Heart right ventricle (tissue), 16 donors: ENCODE results near the gene ARL10. TPM values are rescaled to one million over a fixed set of nuclear protein-coding genes. Genes with fewer than 3 reads are reported as not detected.

Experiments
- ATAC-seq, 8 donors: fragments of 200-7000 bp; cut with Tn5 transposase; one replicate each; pipeline ENCODE4 v1.9.1; 2020; ENCODE audit warnings: mild to moderate bottlenecking in 8 of 8, moderate library complexity in 8 of 8, moderate number of reproducible peaks in 1 of 8
- DNase-seq, 2 donors: peaks; one replicate each; pipeline ENCODE4 v3.0.0-alpha.2; 2020
- H3K27ac ChIP-seq, 10 donors: fragments of 200-600 bp; sonication (generic) in 2 of 10; one replicate each; pipeline versions ENCODE4 v1.5.0 to v1.8.0; 2020 to 2022; ENCODE audit warnings: mild to moderate bottlenecking in 3 of 10
- H3K27me3 ChIP-seq, 7 donors: fragments of 200-600 bp; one replicate each; pipeline ENCODE4 v1.8.0; 2021 to 2022; ENCODE audit warnings: mild to moderate bottlenecking in 2 of 7
- H3K36me3 ChIP-seq, 9 donors: fragments of 200-600 bp; sonication (generic) in 1 of 9; one replicate each; pipeline versions ENCODE4 v1.5.0 to v1.8.0; 2020 to 2022; ENCODE audit warnings: mild to moderate bottlenecking in 2 of 9
- H3K4me1 ChIP-seq, 9 donors: fragments of 200-600 bp; sonication (generic) in 1 of 9; one replicate each; pipeline versions ENCODE4 v1.5.0 to v1.8.0; 2020 to 2022; ENCODE audit warnings: mild to moderate bottlenecking in 4 of 9
- H3K4me3 ChIP-seq, 10 donors: fragments of 200-600 bp; sonication (generic) in 2 of 10; one replicate each; pipeline versions ENCODE4 v1.5.0 to v1.8.0; 2020 to 2022; ENCODE audit warnings: mild to moderate bottlenecking in 7 of 10, moderate library complexity in 2 of 10
- H3K9me3 ChIP-seq, 11 donors: fragments of 200-600 bp in 10 of 11; sonication (generic) in 2 of 11; one replicate each; pipeline versions ENCODE4 v1.5.0 to v1.8.0; 2013 to 2022; ENCODE audit warnings: mild to moderate bottlenecking in 2 of 11, control low read depth in 1 of 11, moderate library complexity in 1 of 11
- WGBS, 2 donors: extraction: QIAGEN DNeasy Blood & Tissue Kit; methylation state at CpG; one replicate each; pipeline ENCODE4 v1.1.7; 2013; ENCODE audit warnings: inconsistent platforms in 1 of 2; 5-methylcytosine and 5-hydroxymethylcytosine counted together
- intact Hi-C, 10 donors: fragments of 100-400 bp; cut with DNase I; formaldehyde crosslinking; loops; one replicate each; pipeline versions ENCODE4 v1.11.1 to v1.14.2; 2022
- polyA plus RNA-seq, 2 donors: library from polyadenylated mRNA; stranded (reverse); fragments of 200-250 nt; gene quantifications; one replicate each; pipeline ENCODE4 v1.2.3, GENCODE V29; 2013
- total RNA-seq, 10 donors: library from RNA; stranded (reverse); fragmentation: NEBNext Ultra II Directional in 3 of 10; extraction: Animal tissue kit (Norgen Biotek cat#: 25700) in 3 of 10; gene quantifications; one replicate each; pipeline versions ENCODE4 v1.2.1 to v1.2.4, GENCODE V29; 2021 to 2023
- TF ChIP-seq, protein P1 (sequence below), 9 donors: fragments of 200-600 bp; sonication (generic) in 2 of 9; IDR thresholded peaks; one replicate each; pipeline versions ENCODE4 v1.5.0 to v1.8.0; 2021 to 2022; ENCODE audit warnings: antibody characterized with exemption in 9 of 9, mild to moderate bottlenecking in 5 of 9, moderate library complexity in 1 of 9
- donor health status: Arrhythmogenic right ventricular cardiomyopathy.
- donor health status: ischemic (EF 13 %, LVEDD 7.1; RV severe dilation, severe dysfunction).
- donor health status: healthy with polysubstance abuse.
- donor health status: DM: no; HTN: yes; CAD: no.
- donor health status: DM: no; HTN: no; CAD: no.
- donor health status: ischemic (EF 25% LVEDD 6.9; RV normal size, moderate dysfunction).
- donor health status: ischemic (EF 25% LVEDD 5.7; RV mildly dilated, moderate dysfunction).
- donor health status: healthy.
- donor health status: DM: yes; HTN: yes; CAD: no.
- donor health status: Ischemic cardiomyopathy.
- donor health status: ischemic (EF 35%, LVEDD 5.7; RV mildly dilated, moderate dysfunction).
- donor health status: nonischemic (EF 11% LVEDD 7.7; RV severe dilation, severe dysfunction).
- donor health status: DM: yes; HTN: yes; CAD: no.
- donor health status: PGD.
- donor health status: ischemic (EF 29% LVEDD 5.4; RV normal size, mild dysfunction).
- donor health status: nonischemic (EF 23%, LVEDD 6.1; RV moderate dilation, normal function).

The ARL10 gene
- total and polyA plus RNA-seq, 12 donors, result 1.5 to 12.3 (median 6.7) TPM

DNA sequence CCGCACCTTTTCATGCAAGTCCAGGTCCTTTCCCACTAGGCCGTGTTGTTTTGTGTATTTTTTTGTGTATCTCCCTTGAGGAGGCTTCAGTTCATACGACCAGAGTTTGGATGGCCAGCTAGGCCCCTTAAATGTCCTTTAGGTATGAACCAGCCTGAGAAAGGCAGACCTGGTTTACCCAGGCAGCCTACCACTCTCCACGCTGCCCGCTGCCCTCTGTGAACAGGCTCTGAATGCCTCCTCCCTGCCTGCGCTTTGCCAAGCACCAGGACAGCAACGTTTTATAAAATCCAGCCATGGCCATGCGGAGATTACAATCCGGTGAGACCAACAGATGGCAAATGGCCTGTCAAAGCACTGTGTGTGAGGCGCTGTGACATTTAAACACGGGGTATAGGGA lies 51.7 kb downstream of the ARL10 start:
- TF ChIP-seq, protein P1, sequence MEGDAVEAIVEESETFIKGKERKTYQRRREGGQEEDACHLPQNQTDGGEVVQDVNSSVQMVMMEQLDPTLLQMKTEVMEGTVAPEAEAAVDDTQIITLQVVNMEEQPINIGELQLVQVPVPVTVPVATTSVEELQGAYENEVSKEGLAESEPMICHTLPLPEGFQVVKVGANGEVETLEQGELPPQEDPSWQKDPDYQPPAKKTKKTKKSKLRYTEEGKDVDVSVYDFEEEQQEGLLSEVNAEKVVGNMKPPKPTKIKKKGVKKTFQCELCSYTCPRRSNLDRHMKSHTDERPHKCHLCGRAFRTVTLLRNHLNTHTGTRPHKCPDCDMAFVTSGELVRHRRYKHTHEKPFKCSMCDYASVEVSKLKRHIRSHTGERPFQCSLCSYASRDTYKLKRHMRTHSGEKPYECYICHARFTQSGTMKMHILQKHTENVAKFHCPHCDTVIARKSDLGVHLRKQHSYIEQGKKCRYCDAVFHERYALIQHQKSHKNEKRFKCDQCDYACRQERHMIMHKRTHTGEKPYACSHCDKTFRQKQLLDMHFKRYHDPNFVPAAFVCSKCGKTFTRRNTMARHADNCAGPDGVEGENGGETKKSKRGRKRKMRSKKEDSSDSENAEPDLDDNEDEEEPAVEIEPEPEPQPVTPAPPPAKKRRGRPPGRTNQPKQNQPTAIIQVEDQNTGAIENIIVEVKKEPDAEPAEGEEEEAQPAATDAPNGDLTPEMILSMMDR (IDR thresholded peaks at IDR 0.05), result no peak
- Histone ChIP-seq H3K4me1 (peaks cover 28 to 48% (median 44%) of the 10 kb centered on the region in 9 donors), H3K9me3 (no peaks in the 10 kb centered on the region), H3K36me3 (peaks cover 0 to 4% (median 0%) of the 10 kb centered on the region in 9 donors), H3K4me3 (peak overlapping the region in 9 of 10 donors; percentile 80 to 100 (median 99)), H3K27ac (peak overlapping the region in 9 of 10 donors; percentile 75 to 99 (median 95)), H3K27me3 (no peaks in the 10 kb centered on the region)
- ATAC-seq (no peak), DNase-seq (no peak)
- WGBS, 2 donors, result 81 to 82% methylated on average over 11 of the region's 11 CpGs
- intact Hi-C loops, result loop anchor here in 8 of 10 donors (1.0 to 10.0 kb wide), 10 partner anchors 28 to 528 kb away; partner anchors contain the start of genes RNF44 (in 5 of the 8), FAF2 (in 3 of the 8), CDHR2 (in 1 of the 8) and HIGD2A (in 1 of the 8)

DNA sequence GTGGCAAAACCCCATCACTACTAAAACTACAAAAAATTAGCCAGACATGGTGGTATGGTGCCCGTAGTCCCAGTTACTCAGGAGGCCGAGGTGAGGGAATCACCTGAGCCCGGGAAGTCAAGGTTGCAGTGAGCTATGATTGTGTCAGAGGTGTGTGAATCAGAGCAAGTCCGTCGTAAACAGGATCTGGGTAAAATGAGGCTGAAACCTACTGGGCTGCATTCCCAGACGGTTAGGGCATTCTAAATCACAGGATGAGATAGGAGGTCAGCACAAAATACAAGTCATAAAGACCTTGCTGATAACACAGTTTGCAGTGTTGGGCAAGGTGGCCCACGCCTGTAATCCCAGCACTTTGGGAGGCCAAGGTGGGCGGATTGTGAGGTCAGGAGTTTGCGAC lies 53.0 kb downstream of the ARL10 start:
- ATAC-seq (no peak), DNase-seq (no peak)
- H3K36me3 ChIP-seq, result no peaks in the 10 kb centered on the region
- no peak overlapping the region for H3K27ac ChIP-seq
- WGBS, 2 donors, result 83% methylated on average over 9 of the region's 9 CpGs
- no peaks in the 10 kb centered on the region for H3K9me3 ChIP-seq
- H3K4me1 ChIP-seq, result peaks cover 21 to 35% (median 33%) of the 10 kb centered on the region in 9 donors
- intact Hi-C loops, result loop anchor here in 7 of 10 donors (5.0 to 10.0 kb wide), 6 partner anchors 56 to 527 kb away; partner anchors contain the start of genes RNF44 (in 5 of the 7), CDHR2 (in 1 of the 7) and KIAA1191 (in 1 of the 7)
- no peak overlapping the region for H3K4me3 ChIP-seq
- TF ChIP-seq, protein P1 (IDR thresholded peaks at IDR 0.05), result no peak
- H3K27me3 ChIP-seq, result peaks cover 0 to 3% (median 0%) of the 10 kb centered on the region in 7 donors

DNA sequence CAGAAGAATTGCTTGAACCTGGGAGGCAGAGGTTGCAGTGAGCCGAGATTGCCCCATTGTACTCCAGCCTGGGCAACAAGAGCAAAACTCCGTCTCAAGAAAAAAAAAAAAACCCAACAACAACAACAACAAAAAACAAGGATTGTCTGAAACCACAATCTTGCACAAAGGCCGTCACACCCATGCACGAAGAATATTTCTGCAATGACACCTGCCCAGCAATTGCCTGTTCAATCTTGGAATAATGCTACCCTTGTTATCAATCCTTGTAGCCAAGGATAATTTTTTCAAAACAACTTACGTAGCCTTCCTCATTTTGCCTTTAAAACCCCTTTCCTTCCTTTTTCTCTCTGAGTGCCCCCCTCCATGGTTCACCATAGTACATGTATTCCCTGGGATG lies 54.8 kb downstream of the ARL10 start:
- peaks cover 3 to 16% (median 15%) of the 10 kb centered on the region in 9 donors for H3K4me1 ChIP-seq
- no peaks in the 10 kb centered on the region for H3K36me3 ChIP-seq
- no peak for ATAC-seq
- intact Hi-C loops, result no loop called here
- peaks cover 0 to 4% (median 0%) of the 10 kb centered on the region in 7 donors for H3K27me3 ChIP-seq
- no peak overlapping the region for H3K27ac ChIP-seq
- 88 to 93% methylated on average over 5 of the region's 5 CpGs for WGBS, 2 donors
- H3K9me3 ChIP-seq, result no peaks in the 10 kb centered on the region
- TF ChIP-seq, protein P1 (IDR thresholded peaks at IDR 0.05), result no peak
- DNase-seq, result no peak
- H3K4me3 ChIP-seq, result no peak overlapping the region

DNA sequence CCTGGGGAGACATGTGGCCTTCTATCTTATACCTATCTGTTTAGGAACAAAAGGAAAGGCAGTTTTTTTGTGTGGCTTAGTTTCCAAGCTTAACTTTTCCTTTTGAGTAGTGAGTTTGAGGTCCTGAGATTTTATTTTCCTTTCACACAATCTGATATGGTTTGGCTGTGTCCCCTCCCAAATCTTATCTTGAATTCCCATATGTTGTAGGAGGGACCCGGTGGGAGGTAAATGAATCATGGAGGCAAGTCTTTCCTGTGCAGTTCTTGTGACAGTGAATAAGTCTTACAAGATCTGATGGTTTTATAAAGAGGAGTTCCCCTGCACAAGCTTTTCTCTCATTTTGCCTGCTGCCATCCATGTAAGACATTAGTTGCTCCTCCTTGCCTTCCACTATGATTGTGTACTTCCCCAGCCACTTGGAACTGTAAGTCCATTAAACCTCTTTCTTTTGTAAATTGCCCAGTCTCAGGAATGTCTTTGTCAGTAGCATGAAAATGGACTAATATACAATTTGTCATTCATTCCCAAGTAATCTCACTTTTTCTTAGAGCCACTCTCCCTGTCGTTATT lies 55.8 kb downstream of the ARL10 start:
- no peaks in the 10 kb centered on the region for H3K9me3 ChIP-seq
- ATAC-seq, result no peak
- peaks cover 0 to 10% (median 7%) of the 10 kb centered on the region in 9 donors for H3K4me1 ChIP-seq
- no peak for DNase-seq
- 61 to 67% methylated on average over 2 of the region's 2 CpGs for WGBS, 2 donors
- H3K36me3 ChIP-seq, result no peaks in the 10 kb centered on the region
- no peak overlapping the region for H3K27ac ChIP-seq
- H3K27me3 ChIP-seq, result peaks cover 0 to 4% (median 0%) of the 10 kb centered on the region in 7 donors
- intact Hi-C loops, result no loop called here
- no peak overlapping the region for H3K4me3 ChIP-seq
- TF ChIP-seq, protein P1 (IDR thresholded peaks at IDR 0.05), result no peak
